Testis (tissue), 3 donors: ENCODE data around the gene NINL. TPM values are rescaled to one million over a fixed set of nuclear protein-coding genes. Genes with fewer than 3 reads are reported as not detected.

Experiments
- DNase-seq: peaks from one replicate; pipeline ENCODE4 v3.0.0-alpha.2; 2019
- H3K27ac ChIP-seq, 2 donors: fragments of 200-600 bp; sonication (generic); one replicate each; pipeline ENCODE4 v1.5.1; 2019
- H3K27me3 ChIP-seq: fragments of 200-600 bp; sonication (generic); one replicate; pipeline ENCODE4 v1.5.1; 2019
- H3K36me3 ChIP-seq: fragments of 200-600 bp; sonication (generic); one replicate; pipeline ENCODE4 v1.5.1; 2017; ENCODE audit warnings: low read depth; ENCODE audit errors: missing control alignments
- H3K4me1 ChIP-seq: fragments of 200-600 bp; sonication (generic); one replicate; pipeline ENCODE4 v1.5.1; 2019
- H3K4me3 ChIP-seq, 2 donors: fragments of 200-600 bp; sonication (generic); one replicate each; pipeline ENCODE4 v1.5.1; 2017 to 2019
- H3K9me3 ChIP-seq: fragments of 200-600 bp; sonication (generic); one replicate; pipeline ENCODE4 v1.5.1; 2017
- POLR2A ChIP-seq: fragments of 450-650 bp; IDR thresholded peaks from one replicate; pipeline ENCODE4 v1.6.1; 2017; ENCODE audit warnings: antibody characterized with exemption, mild to moderate bottlenecking, moderate library complexity
- WGBS, 2 donors: methylation state at CpG; one replicate each; pipeline ENCODE4 v1.1.5; 2018; 5-methylcytosine and 5-hydroxymethylcytosine counted together
- intact Hi-C: fragments of 100-400 bp; cut with DNase I; formaldehyde crosslinking; loops from one replicate; pipeline ENCODE4 v1.15.1; 2023; ENCODE audit warnings: low total_unique reads
- polyA plus RNA-seq: library from polyadenylated mRNA; stranded (reverse); fragments of 350-450 nt; fragmentation: Illumina TruSeq; extraction: RNeasy Lipid Tissue Mini Kit (QIAGEN cat#74804); gene quantifications from one replicate; pipeline ENCODE4 v1.2.3, GENCODE V29; 2014; ENCODE audit warnings: low read depth, low replicate concordance; ENCODE audit not compliant: insufficient read depth
- total RNA-seq, 2 donors: library from RNA; depleted of rRNA; stranded (reverse); fragments of >200 nt; gene quantifications; one replicate each; pipeline ENCODE4 v1.2.3, GENCODE V29; 2016
- TF ChIP-seq, protein P1 (sequence below), 3 experiments: fragments of 450-650 bp in 2 of 3; fragments of 200-600 bp in 1 of 3; sonication (generic) in 1 of 3; IDR thresholded peaks; one replicate each; pipeline ENCODE4 v1.5.1; 2016 to 2019; ENCODE audit warnings: antibody characterized with exemption in 3 of 3, mild to moderate bottlenecking in 2 of 3, moderate library complexity in 1 of 3

Gene NINL
- total and polyA plus RNA-seq, 3 donors from 2014 or later = 17.9 to 33.4 (median 32.8) TPM

DNA sequence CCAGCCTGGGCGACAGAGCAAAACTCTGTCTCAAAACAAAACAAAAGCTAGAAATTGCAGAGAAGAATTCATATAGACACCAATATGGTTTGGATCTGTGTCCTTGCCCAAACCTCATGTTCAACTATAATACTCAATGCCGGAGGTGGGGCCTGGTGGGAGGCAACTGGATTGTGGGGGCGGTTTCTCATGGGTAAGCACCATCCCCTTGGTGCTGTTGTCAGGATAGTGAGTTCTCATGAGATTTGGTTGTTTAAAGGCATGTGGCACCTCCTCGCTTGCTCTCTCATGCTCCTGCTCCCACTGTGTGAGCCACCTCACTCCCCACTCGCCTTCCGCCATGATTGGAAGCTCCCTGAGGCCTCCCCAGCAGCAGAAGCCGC lies 15.2 kb downstream of the NINL start:
- 79 to 99% methylated on average over 7 of the region's 7 CpGs for WGBS, 2 donors

DNA sequence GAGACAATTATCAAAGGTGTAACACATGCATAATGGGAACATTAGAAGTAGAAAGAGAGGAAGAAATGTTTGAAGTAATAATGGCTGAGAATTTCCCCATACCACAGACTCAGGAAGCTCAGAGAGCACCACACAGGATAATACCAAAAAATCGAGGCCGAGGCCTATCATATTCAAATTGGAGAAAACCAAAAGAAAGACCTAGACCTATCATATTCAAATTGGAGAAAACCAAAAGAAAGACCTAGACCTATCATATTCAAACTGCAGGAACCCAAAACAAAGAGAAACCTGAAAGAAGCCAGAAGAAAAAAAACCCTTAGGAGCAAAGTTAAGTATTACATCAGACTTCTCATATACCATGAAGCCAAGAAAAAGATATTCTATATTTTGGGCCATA lies 18.0 kb downstream of the NINL start:
- H3K9me3 ChIP-seq = no peaks in the 10 kb centered on the region
- DNase-seq = no peak
- TF ChIP-seq POLR2A = no peak
- TF ChIP-seq, protein P1, sequence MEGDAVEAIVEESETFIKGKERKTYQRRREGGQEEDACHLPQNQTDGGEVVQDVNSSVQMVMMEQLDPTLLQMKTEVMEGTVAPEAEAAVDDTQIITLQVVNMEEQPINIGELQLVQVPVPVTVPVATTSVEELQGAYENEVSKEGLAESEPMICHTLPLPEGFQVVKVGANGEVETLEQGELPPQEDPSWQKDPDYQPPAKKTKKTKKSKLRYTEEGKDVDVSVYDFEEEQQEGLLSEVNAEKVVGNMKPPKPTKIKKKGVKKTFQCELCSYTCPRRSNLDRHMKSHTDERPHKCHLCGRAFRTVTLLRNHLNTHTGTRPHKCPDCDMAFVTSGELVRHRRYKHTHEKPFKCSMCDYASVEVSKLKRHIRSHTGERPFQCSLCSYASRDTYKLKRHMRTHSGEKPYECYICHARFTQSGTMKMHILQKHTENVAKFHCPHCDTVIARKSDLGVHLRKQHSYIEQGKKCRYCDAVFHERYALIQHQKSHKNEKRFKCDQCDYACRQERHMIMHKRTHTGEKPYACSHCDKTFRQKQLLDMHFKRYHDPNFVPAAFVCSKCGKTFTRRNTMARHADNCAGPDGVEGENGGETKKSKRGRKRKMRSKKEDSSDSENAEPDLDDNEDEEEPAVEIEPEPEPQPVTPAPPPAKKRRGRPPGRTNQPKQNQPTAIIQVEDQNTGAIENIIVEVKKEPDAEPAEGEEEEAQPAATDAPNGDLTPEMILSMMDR (IDR thresholded peaks at IDR 0.05) = no peak
- H3K27ac ChIP-seq = no peak overlapping the region
- intact Hi-C loops = no loop called here
- H3K4me1 ChIP-seq = peaks cover 20% of the 10 kb centered on the region
- WGBS, 2 donors = 96 to 100% methylated on average over 2 of the region's 2 CpGs
- no peak overlapping the region for H3K4me3 ChIP-seq
- no peaks in the 10 kb centered on the region for H3K27me3 ChIP-seq
- H3K36me3 ChIP-seq = no peaks in the 10 kb centered on the region

More for the DNA sequence above, 15.2 kb downstream of the NINL start:
- Histone ChIP-seq H3K27ac (no peak overlapping the region), H3K4me3 (no peak overlapping the region), H3K9me3 (no peaks in the 10 kb centered on the region), H3K36me3 (no peaks in the 10 kb centered on the region), H3K4me1 (peaks cover 34% of the 10 kb centered on the region), H3K27me3 (no peaks in the 10 kb centered on the region)
- intact Hi-C loops = no loop called here
- no peak for TF ChIP-seq POLR2A
- TF ChIP-seq, protein P1 (IDR thresholded peaks at IDR 0.05) = no peak
- no peak for DNase-seq

DNA sequence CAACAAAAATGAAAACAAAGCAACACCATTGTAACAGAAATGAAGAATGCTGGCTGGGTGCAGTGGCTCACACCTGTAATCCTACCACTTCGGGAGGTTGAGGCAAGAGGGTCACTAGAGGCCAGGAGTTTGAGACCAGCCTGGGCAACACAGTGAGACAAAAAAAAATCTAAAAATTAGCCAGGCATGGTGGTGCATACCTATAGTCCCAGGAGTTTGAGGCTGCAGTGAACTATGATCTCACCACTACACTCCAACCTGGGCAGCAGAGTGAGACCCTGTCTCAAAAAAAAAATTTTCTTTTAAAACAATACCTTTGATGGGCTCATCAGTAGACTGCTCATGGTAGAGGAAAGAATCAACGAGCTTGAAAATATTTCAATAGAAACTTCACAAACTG lies 18.5 kb downstream of the NINL start:
- no peaks in the 10 kb centered on the region for H3K36me3 ChIP-seq
- DNase-seq = no peak
- intact Hi-C loops = no loop called here
- no peak for TF ChIP-seq POLR2A
- TF ChIP-seq, protein P1 (IDR thresholded peaks at IDR 0.05) = no peak
- 90% methylated on average over 2 of the region's 2 CpGs for WGBS, 2 donors
- no peaks in the 10 kb centered on the region for H3K9me3 ChIP-seq
- H3K4me3 ChIP-seq = no peak overlapping the region
- peaks cover 15% of the 10 kb centered on the region for H3K4me1 ChIP-seq
- no peak overlapping the region for H3K27ac ChIP-seq
- H3K27me3 ChIP-seq = no peaks in the 10 kb centered on the region

DNA sequence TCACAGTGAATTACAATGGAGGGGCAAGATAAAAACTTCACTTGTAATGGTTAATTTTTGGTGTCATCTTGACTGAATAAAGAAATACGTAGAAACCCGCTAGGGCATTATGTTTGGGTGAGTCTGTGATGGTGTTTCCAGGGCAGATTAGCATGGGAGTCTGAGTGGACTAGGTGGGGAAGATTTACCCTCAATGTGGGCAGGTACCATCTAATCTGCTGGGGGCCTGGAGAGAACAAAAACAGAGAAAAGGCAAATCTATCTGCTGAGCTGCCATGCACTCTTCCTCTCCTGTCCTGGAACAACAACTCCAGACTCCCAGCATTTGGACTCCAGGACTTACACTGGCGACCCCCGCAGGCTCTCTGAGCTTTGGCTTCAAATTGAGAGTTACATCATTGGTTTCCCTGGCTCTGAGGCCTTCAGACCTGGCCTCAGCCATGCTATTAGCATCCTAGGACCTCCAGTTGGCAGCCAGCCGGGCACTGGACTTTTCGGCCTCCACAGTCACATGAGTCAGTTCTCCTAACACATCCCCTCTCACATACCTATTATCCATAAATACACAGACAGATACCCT lies 19.7 kb downstream of the NINL start:
- peak overlapping the region; percentile 64 to 77 for H3K27ac ChIP-seq
- 67 to 82% methylated on average over 6 of the region's 6 CpGs for WGBS, 2 donors
- H3K9me3 ChIP-seq = no peaks in the 10 kb centered on the region
- no peak for TF ChIP-seq POLR2A
- TF ChIP-seq, protein P1 (IDR thresholded peaks at IDR 0.05) = no peak
- no peaks in the 10 kb centered on the region for H3K36me3 ChIP-seq
- intact Hi-C loops = no loop called here
- H3K4me1 ChIP-seq = peaks cover 15% of the 10 kb centered on the region
- no peaks in the 10 kb centered on the region for H3K27me3 ChIP-seq
- no peak overlapping the region for H3K4me3 ChIP-seq
- no peak for DNase-seq

DNA sequence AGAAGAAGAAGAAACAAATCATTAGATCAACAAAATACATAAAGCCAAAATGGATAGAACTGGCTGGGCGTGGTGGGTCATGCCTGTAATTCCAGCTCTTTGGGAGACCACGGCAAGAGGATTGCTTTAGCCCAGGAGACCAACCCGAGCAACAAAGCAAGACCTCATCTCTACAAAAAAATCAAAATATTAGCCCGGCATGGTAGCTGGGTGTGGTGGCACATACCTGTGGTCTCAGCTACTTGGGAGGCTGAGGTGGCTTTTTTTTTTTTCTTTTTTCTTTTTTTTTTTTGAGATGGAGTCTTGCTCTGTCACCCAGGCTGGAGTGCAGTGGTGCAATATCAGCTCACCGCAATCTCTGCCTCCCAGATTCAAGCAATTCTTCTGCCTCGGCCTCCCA lies 21.5 kb downstream of the NINL start:
- no peaks in the 10 kb centered on the region for H3K36me3 ChIP-seq
- 88 to 91% methylated on average over 6 of the region's 6 CpGs for WGBS, 2 donors
- intact Hi-C loops = no loop called here

More for the DNA sequence above, 21.5 kb downstream of the NINL start:
- H3K4me1 ChIP-seq = peaks cover 15% of the 10 kb centered on the region
- peak overlapping the region; percentile 64 to 77 for H3K27ac ChIP-seq
- no peaks in the 10 kb centered on the region for H3K27me3 ChIP-seq
- DNase-seq = no peak
- no peaks in the 10 kb centered on the region for H3K9me3 ChIP-seq
- TF ChIP-seq POLR2A = no peak
- TF ChIP-seq, protein P1 (IDR thresholded peaks at IDR 0.05) = no peak
- no peak overlapping the region for H3K4me3 ChIP-seq
